ENCODE results near the gene GDE1.

DNA sequence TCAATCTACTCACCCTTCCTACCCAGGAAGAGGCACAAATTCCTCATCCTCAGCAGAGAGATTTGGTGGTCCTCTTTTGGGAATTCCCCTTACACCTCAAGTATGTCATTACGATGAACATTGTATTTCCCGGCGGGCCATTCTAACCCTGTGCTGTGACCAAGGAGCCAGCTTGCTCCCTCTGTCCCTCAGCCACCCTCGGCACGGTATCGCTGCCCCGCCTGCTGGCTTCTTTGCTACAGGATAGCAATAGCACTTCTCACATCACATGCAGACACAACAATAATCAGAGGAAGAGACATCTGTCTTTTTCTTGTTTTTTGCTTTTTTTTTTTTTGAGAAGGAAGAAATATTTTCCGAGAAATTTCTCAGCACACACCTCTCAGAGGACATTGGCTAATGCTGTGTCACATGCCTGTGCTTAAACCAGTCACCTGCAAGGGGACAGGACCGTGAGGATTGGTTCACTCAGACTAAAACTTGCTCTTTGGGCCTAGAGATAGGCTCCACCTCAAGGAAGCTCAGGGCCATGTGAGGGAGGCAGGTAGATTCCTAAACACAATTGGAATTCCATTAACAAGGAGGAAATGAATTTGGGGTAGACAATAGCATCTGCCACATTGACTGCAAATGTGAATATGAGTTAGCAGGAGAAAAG lies 63.0 kb downstream of the GDE1 start:
- no peak for TF ChIP-seq CTCF (IDR thresholded peaks at IDR 0.05)
- TF ChIP-seq POLR2A (IDR thresholded peaks at IDR 0.05): no peak
